SU-DHL-6 (cell line): ENCODE data around the gene OAS3.

Experiments used
- EZH2phosphoT487 ChIP-seq: fragments of 200-600 bp; sonication (generic), shearing (Covaris generic); conservative IDR thresholded peaks from 2 replicates; pipeline ENCODE4 v1.6.1; 2018; ENCODE audit warnings: mild to moderate bottlenecking, antibody characterized with exemption, low read length, moderate library complexity, mixed read lengths
- TF ChIP-seq, protein P1 (sequence below): fragments of 200-600 bp; sonication (generic); IDR thresholded peaks from one replicate; pipeline ENCODE4 v1.5.1; 2017; ENCODE audit warnings: antibody characterized with exemption, mild to moderate bottlenecking, low read length, moderate library complexity; ENCODE audit not compliant: insufficient read depth, poor library complexity, severe bottlenecking

DNA sequence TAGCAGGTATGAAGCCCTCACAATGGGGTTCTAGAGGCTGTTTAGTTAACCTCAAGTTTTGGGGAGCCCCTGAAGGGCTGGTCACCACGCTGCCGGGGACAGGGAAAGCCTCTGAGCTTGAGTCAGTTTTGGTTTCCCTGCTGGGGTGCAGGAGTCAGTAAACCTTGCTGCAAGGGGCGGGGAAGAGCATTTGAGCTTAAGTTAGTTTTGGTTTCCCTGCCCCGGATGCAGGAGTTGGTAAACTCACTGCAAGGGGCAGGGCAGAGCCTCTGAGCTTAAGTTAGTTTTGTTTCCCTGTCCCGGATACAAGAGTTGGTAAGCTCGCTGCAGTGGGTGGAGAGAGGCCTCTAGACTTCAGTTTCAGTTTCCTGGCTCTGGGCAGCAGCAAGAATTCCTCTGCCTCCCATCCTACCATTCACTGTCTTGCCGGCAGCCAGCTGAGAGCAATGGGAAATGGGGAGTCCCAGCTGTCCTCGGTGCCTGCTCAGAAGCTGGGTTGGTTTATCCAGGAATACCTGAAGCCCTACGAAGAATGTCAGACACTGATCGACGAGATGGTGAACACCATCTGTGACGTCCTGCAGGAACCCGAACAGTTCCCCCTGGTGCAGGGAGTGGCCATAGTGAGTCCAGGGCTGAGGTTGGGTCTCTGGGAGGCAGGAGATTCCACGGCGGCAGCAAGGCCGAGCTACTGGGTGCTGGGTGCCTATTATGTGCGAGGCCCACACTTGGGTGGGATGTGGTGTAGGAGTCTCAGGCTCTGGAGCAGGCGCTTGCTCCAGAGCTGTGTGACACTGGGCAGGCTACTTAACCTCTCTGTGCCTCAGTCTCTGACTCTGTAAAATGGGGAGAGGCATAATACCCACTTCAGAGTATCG, 40.1 kb downstream of the OAS3 start, which contains the start of gene OAS2:
- TF ChIP-seq, protein P1, sequence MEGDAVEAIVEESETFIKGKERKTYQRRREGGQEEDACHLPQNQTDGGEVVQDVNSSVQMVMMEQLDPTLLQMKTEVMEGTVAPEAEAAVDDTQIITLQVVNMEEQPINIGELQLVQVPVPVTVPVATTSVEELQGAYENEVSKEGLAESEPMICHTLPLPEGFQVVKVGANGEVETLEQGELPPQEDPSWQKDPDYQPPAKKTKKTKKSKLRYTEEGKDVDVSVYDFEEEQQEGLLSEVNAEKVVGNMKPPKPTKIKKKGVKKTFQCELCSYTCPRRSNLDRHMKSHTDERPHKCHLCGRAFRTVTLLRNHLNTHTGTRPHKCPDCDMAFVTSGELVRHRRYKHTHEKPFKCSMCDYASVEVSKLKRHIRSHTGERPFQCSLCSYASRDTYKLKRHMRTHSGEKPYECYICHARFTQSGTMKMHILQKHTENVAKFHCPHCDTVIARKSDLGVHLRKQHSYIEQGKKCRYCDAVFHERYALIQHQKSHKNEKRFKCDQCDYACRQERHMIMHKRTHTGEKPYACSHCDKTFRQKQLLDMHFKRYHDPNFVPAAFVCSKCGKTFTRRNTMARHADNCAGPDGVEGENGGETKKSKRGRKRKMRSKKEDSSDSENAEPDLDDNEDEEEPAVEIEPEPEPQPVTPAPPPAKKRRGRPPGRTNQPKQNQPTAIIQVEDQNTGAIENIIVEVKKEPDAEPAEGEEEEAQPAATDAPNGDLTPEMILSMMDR = no peak
- no peak for TF ChIP-seq EZH2phosphoT487
